Peyer's patch (tissue), 4 donors: Measurements from ENCODE around the gene KIAA0040.

Source experiments
- POLR2A ChIP-seq, 2 donors: fragments of 450-650 bp; IDR thresholded peaks; one replicate each; pipeline ENCODE4 v1.5.1; 2017; ENCODE audit warnings: antibody characterized with exemption in 2 of 2, mild to moderate bottlenecking in 2 of 2, moderate library complexity in 2 of 2
- TF ChIP-seq, protein P1 (sequence below), 6 experiments: fragments of 450-650 bp in 4 of 6; fragments of 200-600 bp in 2 of 6; sonication (generic) in 1 of 6; IDR thresholded peaks; one replicate each; pipeline ENCODE4 v1.5.1; 2017 to 2019; ENCODE audit warnings: antibody characterized with exemption in 6 of 6, mild to moderate bottlenecking in 3 of 6, moderate library complexity in 1 of 6

DNA sequence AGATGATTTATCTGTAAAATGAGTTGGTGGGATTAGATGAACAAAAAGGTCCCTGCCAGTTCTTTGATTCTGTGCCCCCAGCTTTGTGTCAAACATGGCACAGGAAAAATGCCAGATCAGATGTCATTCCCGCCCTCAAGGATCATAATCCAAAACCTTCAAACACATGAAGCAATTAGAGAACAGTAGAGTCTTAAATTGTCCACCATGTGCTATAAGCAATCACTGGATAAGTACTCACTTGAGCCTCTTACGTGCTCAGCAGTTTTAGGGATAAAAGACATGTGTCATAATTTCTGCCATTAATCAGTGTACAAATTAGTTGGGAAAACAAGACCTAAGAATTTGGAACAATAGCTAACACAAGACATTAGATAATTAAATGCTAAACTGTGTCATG is 15.4 kb upstream of the KIAA0040 start:
- no peak for TF ChIP-seq POLR2A (IDR thresholded peaks at IDR 0.05)
- TF ChIP-seq, protein P1, sequence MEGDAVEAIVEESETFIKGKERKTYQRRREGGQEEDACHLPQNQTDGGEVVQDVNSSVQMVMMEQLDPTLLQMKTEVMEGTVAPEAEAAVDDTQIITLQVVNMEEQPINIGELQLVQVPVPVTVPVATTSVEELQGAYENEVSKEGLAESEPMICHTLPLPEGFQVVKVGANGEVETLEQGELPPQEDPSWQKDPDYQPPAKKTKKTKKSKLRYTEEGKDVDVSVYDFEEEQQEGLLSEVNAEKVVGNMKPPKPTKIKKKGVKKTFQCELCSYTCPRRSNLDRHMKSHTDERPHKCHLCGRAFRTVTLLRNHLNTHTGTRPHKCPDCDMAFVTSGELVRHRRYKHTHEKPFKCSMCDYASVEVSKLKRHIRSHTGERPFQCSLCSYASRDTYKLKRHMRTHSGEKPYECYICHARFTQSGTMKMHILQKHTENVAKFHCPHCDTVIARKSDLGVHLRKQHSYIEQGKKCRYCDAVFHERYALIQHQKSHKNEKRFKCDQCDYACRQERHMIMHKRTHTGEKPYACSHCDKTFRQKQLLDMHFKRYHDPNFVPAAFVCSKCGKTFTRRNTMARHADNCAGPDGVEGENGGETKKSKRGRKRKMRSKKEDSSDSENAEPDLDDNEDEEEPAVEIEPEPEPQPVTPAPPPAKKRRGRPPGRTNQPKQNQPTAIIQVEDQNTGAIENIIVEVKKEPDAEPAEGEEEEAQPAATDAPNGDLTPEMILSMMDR (IDR thresholded peaks at IDR 0.05) = no peak
